GM12878 (cell line): Measurements from ENCODE around the gene ARSI. TPM values are rescaled to one million over a fixed set of nuclear protein-coding genes. Genes with fewer than 3 reads are reported as not detected.

Experiments
- ATAC-seq: fragments of 200-7000 bp; cut with Tn5 transposase; 3 replicates; pipeline ENCODE4 v1.9.1; 2020; ENCODE audit warnings: mild to moderate bottlenecking, moderate library complexity
- BruUV-seq: library from RNA; stranded (reverse); fragments of 400-500 nt; replicated peaks from 2 replicates; lab custom pipeline; 2021; lab: Mats Ljungman, UMichigan
- CTCF ChIA-PET: fragments of 300-600 bp; sonication (Branson Sonifier 250); formaldehyde crosslinking; extraction: SDS; loops from one replicate; lab custom pipeline; 2021; ENCODE audit warnings: inconsistent platforms; lab: Yijun Ruan, JAX
- POLR2A ChIA-PET: fragments of 350-600 bp; formaldehyde crosslinking; extraction: SDS; loops from one replicate; lab custom pipeline; 2021; ENCODE audit warnings: inconsistent platforms; lab: Charles Lee
- RAD21 ChIA-PET: fragments of 300-600 bp; sonication (Branson Sonifier 250); formaldehyde crosslinking; loops from one replicate; lab custom pipeline; 2023; ENCODE audit warnings: antibody characterized with exemption; ENCODE audit not compliant: unreplicated experiment; lab: Charles Lee
- SMC1A ChIA-PET: fragments of 300-600 bp; sonication (Branson Sonifier 250); formaldehyde crosslinking; loops from one replicate; lab custom pipeline; 2023; ENCODE audit not compliant: unreplicated experiment, uncharacterized antibody; lab: Charles Lee
- DNase-seq: peaks from one replicate; pipeline ENCODE4 v3.0.0-alpha.2; 2011; ENCODE audit warnings: low read depth, low spot score
- FAIRE-seq: peaks from 3 replicates; lab custom pipeline; 2011; peaks lifted over from hg19 to GRCh38; lab: Jason Lieb, UNC
- H2AFZ ChIP-seq: 2 replicates; pipeline ENCODE4 v1.6.0; 2011; ENCODE audit warnings: low read depth, low read length, control low read depth; ENCODE audit not compliant: control insufficient read depth
- H3K27ac ChIP-seq: 2 replicates; pipeline ENCODE4 v1.5.1; 2011; ENCODE audit warnings: control low read depth; ENCODE audit not compliant: control insufficient read depth, insufficient read depth
- H3K27me3 ChIP-seq, 2 experiments: replicated peaks in 1 of 2; 2 replicates each; pipeline versions ENCODE4 v1.6.0 to v1.6.1; 2011; ENCODE audit warnings: low read length in 1 of 2; ENCODE audit not compliant: control insufficient read depth in 2 of 2, insufficient read depth in 2 of 2
- H3K36me3 ChIP-seq, 2 experiments: 2 replicates each; pipeline ENCODE4 v1.5.1; 2011; ENCODE audit warnings: low read length in 1 of 2; ENCODE audit not compliant: control insufficient read depth in 2 of 2, insufficient read depth in 2 of 2
- H3K4me1 ChIP-seq: 2 replicates; pipeline ENCODE4 v1.6.1; 2011; ENCODE audit warnings: mild to moderate bottlenecking, low read length, moderate library complexity, mixed read lengths; ENCODE audit not compliant: control insufficient read depth, insufficient read depth
- H3K4me2 ChIP-seq: 2 replicates; pipeline ENCODE4 v1.6.0; 2011; ENCODE audit warnings: control low read depth; ENCODE audit not compliant: control insufficient read depth, insufficient read depth
- H3K4me3 ChIP-seq: fragments of 200-600 bp; sonication (generic); 2 replicates; pipeline ENCODE4 v1.5.1; 2016
- H3K79me2 ChIP-seq: 2 replicates; pipeline ENCODE4 v1.6.0; 2011; ENCODE audit warnings: low read length; ENCODE audit not compliant: control insufficient read depth, insufficient read depth
- H3K9ac ChIP-seq: 2 replicates; pipeline ENCODE4 v1.8.0; 2011; ENCODE audit warnings: low read length, control low read depth, mixed read lengths; ENCODE audit not compliant: control insufficient read depth, insufficient read depth
- H3K9me3 ChIP-seq: replicated peaks from 3 replicates; pipeline ENCODE4 v1.5.1; 2011; ENCODE audit warnings: mild to moderate bottlenecking, low read length; ENCODE audit not compliant: control insufficient read depth, insufficient read depth
- H4K20me1 ChIP-seq: 2 replicates; pipeline ENCODE4 v1.6.0; 2011; ENCODE audit not compliant: control insufficient read depth, insufficient read depth
- HDGF ChIP-seq: fragments of 450-650 bp; IDR thresholded peaks from 2 replicates; pipeline ENCODE4 v1.6.1; 2016; ENCODE audit warnings: antibody characterized with exemption
- NR2C1 ChIP-seq: fragments of 450-650 bp; IDR thresholded peaks from 2 replicates; pipeline ENCODE4 v1.6.1; 2017; ENCODE audit warnings: antibody characterized with exemption, mild to moderate bottlenecking, moderate library complexity
- POLR2AphosphoS5 ChIP-seq: IDR thresholded peaks from 2 replicates; pipeline ENCODE4 v1.6.1; 2011; ENCODE audit warnings: mild to moderate bottlenecking, low read length, inconsistent platforms
- TARDBP ChIP-seq: IDR thresholded peaks from 2 replicates; pipeline ENCODE4 v1.6.1; 2016; ENCODE audit warnings: borderline replicate concordance
- WGBS: methylation state at CpG from one replicate; pipeline ENCODE4 v1.1.6; 2016; ENCODE audit warnings: low lambda C conversion rate; ENCODE audit not compliant: insufficient replicate concordance, insufficient coverage; ENCODE audit errors: missing lambda C conversion rate; 5-methylcytosine and 5-hydroxymethylcytosine counted together
- in situ Hi-C: fragments of 300-500 bp; cut with MboI; formaldehyde crosslinking; loops from 9 replicates; pipeline ENCODE4 v1.14.3; 2018; ENCODE audit warnings: mixed read lengths
- intact Hi-C: fragments of 100-400 bp; cut with micrococcal nuclease; formaldehyde crosslinking; loops from one replicate; pipeline ENCODE4 v1.14.2; 2022; ENCODE audit not compliant: unreplicated experiment
- polyA plus RNA-seq, 11 experiments: library from polyadenylated mRNA; depleted of rRNA in 4 of 11; unstranded in 6 of 11; stranded (reverse) in 5 of 11; fragments of >200 nt; fragmentation: Nextera tagmentation in 4 of 11; fragmentation: Illumina TruSeq in 1 of 11; extraction: Ambion mirVana in 4 of 11; extraction: Trizol in 1 of 11; gene quantifications; 1 replicate in 1 of 11; 2 replicates in 10 of 11; pipeline versions ENCODE4 v1.2.1 to v1.2.3, GENCODE V29; 2011 to 2016; ENCODE audit warnings: inconsistent platforms in 2 of 11, missing spikeins in 2 of 11, low read depth in 1 of 11
- total RNA-seq, 4 experiments: library from RNA; depleted of rRNA in 3 of 4; stranded (reverse); fragments of >200 nt in 3 of 4; fragmentation: Illumina TruSeq in 1 of 4; extraction: Trizol in 1 of 4; gene quantifications; 2 replicates each; pipeline versions ENCODE4 v1.2.1 to v1.2.3, GENCODE V29; 2013 to 2021
- TF ChIP-seq, protein P1 (sequence below): fragments of 450-650 bp; IDR thresholded peaks from 2 replicates; pipeline ENCODE4 v1.6.1; 2016; ENCODE audit warnings: mild to moderate bottlenecking
- TF ChIP-seq, protein P2 (sequence below), 3 experiments: IDR thresholded peaks in 2 of 3; conservative IDR thresholded peaks in 1 of 3; 2 replicates each; pipeline ENCODE4 v1.5.1; 2011; ENCODE audit warnings: low read depth in 3 of 3, low read length in 3 of 3, mild to moderate bottlenecking in 3 of 3, control low read depth in 2 of 3, moderate library complexity in 2 of 3, inconsistent platforms in 1 of 3, mixed read lengths in 1 of 3; ENCODE audit not compliant: control insufficient read depth in 2 of 3, insufficient read depth in 1 of 3; ENCODE audit errors: extremely low read depth in 1 of 3
- TF ChIP-seq, protein P3 (sequence below): fragments of 450-650 bp; IDR thresholded peaks from 2 replicates; pipeline ENCODE4 v1.6.1; 2017; ENCODE audit warnings: mild to moderate bottlenecking, moderate library complexity

The ARSI gene
- total and polyA plus RNA-seq, 10 of the 15 experiments (the other 5 are each of a cell fraction or from before 2014, with no cell fraction given): not detected

DNA sequence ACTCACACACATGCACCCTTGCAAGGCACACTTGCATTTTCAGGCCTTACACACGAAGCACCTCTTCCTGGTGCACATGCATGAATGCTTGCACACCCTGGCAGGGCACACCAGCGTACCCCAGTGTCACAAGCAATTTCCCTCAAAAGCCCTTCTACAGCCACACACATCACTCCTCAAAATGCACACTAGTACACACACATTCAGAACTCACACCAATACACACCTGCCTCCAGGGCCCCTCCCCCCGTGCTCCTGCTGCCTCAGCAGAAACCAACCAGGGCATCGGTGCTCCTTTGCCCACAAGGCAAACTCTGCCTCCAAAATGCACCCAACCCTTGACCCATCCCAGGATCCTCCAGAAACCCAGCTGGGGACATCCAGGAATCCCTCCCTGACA, 14.3 kb downstream of the ARSI start:
- H3K36me3 ChIP-seq: no peaks in the 10 kb centered on the region
- no peaks in the 10 kb centered on the region for H4K20me1 ChIP-seq
- no peaks in the 10 kb centered on the region for H3K9me3 ChIP-seq
- 25% methylated on average over 4 of the region's 4 CpGs for WGBS
- ChIA-PET RAD21 (no interaction called here), POLR2A (interaction anchor here (0.6 kb wide), 1 partner anchor 196 kb away, joined by 3 read pairs; no protein-coding TSS in a partner anchor), CTCF (interaction anchor here (0.5 kb wide), 1 partner anchor 150 kb away, joined by 3 read pairs; no protein-coding TSS in a partner anchor)
- no peaks in the 10 kb centered on the region for H3K79me2 ChIP-seq
- H3K4me1 ChIP-seq: no peaks in the 10 kb centered on the region
- H3K27me3 ChIP-seq: no peaks in the 10 kb centered on the region; a peak in 1 of 4 replicates
- H3K9ac ChIP-seq: no peak overlapping the region
- H2AFZ ChIP-seq: no peak overlapping the region
- no peak for DNase-seq
- H3K4me2 ChIP-seq: no peak overlapping the region
- TF ChIP-seq NR2C1 (no peak), POLR2AphosphoS5 (no peak), HDGF (no peak)
- TF ChIP-seq, all 136 proteins: peak for 0
- no peak for FAIRE-seq
- ATAC-seq: no peak
- SMC1A ChIA-PET: no interaction called here
- in situ Hi-C loops (no loop called here), intact Hi-C loops (no loop called here)
- no peak overlapping the region for H3K27ac ChIP-seq
- no peak overlapping the region for H3K4me3 ChIP-seq
- BruUV-seq: no TSS peak

DNA sequence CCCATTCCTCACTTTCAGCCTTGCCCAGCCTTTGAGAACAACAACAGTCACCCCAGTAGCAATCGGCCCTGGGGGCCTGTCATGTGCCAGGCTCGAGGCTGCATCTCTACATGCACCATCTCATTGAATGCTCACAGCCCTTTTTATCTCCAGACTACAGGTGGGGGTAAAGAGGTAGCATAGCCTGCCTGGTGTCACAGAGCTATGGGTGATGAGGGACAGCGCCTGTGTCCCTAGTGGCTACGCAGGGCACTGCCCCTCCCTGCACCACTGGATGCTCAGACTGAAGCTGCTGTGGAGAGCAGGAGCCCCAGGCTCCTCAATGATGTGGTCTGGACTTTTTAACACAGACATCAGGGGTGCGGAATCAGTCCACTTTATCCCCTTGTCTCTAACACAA, 15.9 kb downstream of the ARSI start:
- DNase-seq (no peak), FAIRE-seq (no peak), ATAC-seq (peak; percentile 93)
- Histone ChIP-seq H3K27me3 (peaks cover 2 to 4% of the 10 kb centered on the region in 2 experiments; a peak in 2 of 4 replicates), H3K4me1 (no peaks in the 10 kb centered on the region), H3K9me3 (no peaks in the 10 kb centered on the region), H3K27ac (no peak overlapping the region), H3K36me3 (no peaks in the 10 kb centered on the region), H3K4me3 (no peak overlapping the region), H2AFZ (no peak overlapping the region), H3K9ac (no peak overlapping the region), H3K79me2 (no peaks in the 10 kb centered on the region), H3K4me2 (no peak overlapping the region), H4K20me1 (no peaks in the 10 kb centered on the region)
- SMC1A ChIA-PET: no interaction called here
- CTCF ChIA-PET: no interaction called here
- WGBS: 27% methylated on average over 5 of the region's 5 CpGs
- no TSS peak for BruUV-seq
- in situ Hi-C loops (no loop called here), intact Hi-C loops (no loop called here)
- POLR2A ChIA-PET: no interaction called here
- TF ChIP-seq TARDBP: no peak
- TF ChIP-seq, protein P1, sequence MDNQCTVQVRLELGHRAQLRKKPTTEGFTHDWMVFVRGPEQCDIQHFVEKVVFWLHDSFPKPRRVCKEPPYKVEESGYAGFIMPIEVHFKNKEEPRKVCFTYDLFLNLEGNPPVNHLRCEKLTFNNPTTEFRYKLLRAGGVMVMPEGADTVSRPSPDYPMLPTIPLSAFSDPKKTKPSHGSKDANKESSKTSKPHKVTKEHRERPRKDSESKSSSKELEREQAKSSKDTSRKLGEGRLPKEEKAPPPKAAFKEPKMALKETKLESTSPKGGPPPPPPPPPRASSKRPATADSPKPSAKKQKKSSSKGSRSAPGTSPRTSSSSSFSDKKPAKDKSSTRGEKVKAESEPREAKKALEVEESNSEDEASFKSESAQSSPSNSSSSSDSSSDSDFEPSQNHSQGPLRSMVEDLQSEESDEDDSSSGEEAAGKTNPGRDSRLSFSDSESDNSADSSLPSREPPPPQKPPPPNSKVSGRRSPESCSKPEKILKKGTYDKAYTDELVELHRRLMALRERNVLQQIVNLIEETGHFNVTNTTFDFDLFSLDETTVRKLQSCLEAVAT: no peak
- TF ChIP-seq, protein P2, sequence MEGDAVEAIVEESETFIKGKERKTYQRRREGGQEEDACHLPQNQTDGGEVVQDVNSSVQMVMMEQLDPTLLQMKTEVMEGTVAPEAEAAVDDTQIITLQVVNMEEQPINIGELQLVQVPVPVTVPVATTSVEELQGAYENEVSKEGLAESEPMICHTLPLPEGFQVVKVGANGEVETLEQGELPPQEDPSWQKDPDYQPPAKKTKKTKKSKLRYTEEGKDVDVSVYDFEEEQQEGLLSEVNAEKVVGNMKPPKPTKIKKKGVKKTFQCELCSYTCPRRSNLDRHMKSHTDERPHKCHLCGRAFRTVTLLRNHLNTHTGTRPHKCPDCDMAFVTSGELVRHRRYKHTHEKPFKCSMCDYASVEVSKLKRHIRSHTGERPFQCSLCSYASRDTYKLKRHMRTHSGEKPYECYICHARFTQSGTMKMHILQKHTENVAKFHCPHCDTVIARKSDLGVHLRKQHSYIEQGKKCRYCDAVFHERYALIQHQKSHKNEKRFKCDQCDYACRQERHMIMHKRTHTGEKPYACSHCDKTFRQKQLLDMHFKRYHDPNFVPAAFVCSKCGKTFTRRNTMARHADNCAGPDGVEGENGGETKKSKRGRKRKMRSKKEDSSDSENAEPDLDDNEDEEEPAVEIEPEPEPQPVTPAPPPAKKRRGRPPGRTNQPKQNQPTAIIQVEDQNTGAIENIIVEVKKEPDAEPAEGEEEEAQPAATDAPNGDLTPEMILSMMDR (IDR thresholded peaks at IDR 0.05 in 2 of 3, conservative IDR thresholded peaks at IDR 0.05 in 1 of 3; ENCODE audit: control insufficient read depth in 2 of 3, extremely low read depth in 1 of 3, insufficient read depth in 1 of 3, low read depth in 3 of 3, low read length in 3 of 3): peak; percentile 12 to 48 (median 35); a peak in 5 of 6 replicates
- TF ChIP-seq, protein P3, sequence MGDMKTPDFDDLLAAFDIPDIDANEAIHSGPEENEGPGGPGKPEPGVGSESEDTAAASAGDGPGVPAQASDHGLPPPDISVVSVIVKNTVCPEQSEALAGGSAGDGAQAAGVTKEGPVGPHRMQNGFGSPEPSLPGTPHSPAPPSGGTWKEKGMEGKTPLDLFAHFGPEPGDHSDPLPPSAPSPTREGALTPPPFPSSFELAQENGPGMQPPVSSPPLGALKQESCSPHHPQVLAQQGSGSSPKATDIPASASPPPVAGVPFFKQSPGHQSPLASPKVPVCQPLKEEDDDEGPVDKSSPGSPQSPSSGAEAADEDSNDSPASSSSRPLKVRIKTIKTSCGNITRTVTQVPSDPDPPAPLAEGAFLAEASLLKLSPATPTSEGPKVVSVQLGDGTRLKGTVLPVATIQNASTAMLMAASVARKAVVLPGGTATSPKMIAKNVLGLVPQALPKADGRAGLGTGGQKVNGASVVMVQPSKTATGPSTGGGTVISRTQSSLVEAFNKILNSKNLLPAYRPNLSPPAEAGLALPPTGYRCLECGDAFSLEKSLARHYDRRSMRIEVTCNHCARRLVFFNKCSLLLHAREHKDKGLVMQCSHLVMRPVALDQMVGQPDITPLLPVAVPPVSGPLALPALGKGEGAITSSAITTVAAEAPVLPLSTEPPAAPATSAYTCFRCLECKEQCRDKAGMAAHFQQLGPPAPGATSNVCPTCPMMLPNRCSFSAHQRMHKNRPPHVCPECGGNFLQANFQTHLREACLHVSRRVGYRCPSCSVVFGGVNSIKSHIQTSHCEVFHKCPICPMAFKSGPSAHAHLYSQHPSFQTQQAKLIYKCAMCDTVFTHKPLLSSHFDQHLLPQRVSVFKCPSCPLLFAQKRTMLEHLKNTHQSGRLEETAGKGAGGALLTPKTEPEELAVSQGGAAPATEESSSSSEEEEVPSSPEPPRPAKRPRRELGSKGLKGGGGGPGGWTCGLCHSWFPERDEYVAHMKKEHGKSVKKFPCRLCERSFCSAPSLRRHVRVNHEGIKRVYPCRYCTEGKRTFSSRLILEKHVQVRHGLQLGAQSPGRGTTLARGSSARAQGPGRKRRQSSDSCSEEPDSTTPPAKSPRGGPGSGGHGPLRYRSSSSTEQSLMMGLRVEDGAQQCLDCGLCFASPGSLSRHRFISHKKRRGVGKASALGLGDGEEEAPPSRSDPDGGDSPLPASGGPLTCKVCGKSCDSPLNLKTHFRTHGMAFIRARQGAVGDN: no peak
- RAD21 ChIA-PET: interaction anchor here (1.0 kb wide), 1 partner anchor 10 kb away, joined by 3 read pairs; no protein-coding TSS in a partner anchor
